Gastrocnemius medialis (tissue), 4 donors: Measurements from ENCODE around the gene TMEM243.

Experiments
- POLR2A ChIP-seq, 2 donors: fragments of 450-650 bp; IDR thresholded peaks; one replicate each; pipeline ENCODE4 v1.6.1; 2017; ENCODE audit warnings: antibody characterized with exemption in 2 of 2, mild to moderate bottlenecking in 2 of 2, moderate library complexity in 2 of 2
- TF ChIP-seq, protein P1 (sequence below), 5 experiments: fragments of 450-650 bp in 3 of 5; fragments of 200-600 bp in 2 of 5; sonication (generic) in 2 of 5; IDR thresholded peaks in 4 of 5; conservative IDR thresholded peaks in 1 of 5; 1 replicate in 4 of 5; 2 replicates in 1 of 5; pipeline ENCODE4 v1.5.1; 2016 to 2019; ENCODE audit warnings: antibody characterized with exemption in 5 of 5, mild to moderate bottlenecking in 3 of 5, moderate library complexity in 3 of 5

DNA sequence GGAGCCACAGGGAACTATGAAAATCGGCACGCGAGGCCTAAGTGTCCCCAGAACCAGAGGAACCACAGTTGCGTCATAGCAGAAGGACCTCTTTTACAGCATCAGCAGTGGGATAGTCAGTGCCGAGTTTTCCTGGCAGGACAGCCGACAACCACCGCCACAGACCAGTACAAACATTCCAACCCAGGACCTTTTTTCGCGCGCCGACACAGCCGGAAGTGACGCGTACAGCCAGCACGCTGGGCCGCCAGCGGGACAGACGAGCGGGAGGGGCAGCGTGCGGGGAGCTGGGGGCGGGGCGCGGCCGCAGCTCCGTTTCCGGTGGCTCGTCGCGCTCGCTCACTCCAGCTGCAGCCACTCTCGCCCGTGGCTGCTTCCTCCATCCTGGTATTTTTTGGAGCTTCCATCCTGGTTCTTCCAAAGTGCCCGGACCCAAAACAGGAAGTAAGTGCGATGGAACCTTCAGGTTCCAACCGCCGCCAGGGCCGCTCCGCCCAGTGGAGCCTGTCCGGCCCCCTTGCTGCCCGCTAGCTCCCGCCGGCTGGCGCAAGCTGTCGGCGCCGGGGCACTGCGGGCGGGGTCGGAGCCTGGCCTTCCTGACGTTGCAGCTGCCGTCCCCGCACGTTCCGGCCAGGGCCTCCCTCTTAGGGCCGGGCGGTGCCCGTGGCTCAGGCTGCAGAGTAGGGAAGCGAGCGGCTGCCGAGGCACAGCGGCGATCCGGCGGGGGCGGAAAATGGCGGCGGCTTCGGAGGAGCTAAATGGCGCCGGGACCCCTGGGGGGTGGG is 67.2 kb downstream of the TMEM243 start, which contains the start of gene DMTF1:
- peak; percentile 84 to 88 for TF ChIP-seq POLR2A (IDR thresholded peaks at IDR 0.05)
- TF ChIP-seq, protein P1, sequence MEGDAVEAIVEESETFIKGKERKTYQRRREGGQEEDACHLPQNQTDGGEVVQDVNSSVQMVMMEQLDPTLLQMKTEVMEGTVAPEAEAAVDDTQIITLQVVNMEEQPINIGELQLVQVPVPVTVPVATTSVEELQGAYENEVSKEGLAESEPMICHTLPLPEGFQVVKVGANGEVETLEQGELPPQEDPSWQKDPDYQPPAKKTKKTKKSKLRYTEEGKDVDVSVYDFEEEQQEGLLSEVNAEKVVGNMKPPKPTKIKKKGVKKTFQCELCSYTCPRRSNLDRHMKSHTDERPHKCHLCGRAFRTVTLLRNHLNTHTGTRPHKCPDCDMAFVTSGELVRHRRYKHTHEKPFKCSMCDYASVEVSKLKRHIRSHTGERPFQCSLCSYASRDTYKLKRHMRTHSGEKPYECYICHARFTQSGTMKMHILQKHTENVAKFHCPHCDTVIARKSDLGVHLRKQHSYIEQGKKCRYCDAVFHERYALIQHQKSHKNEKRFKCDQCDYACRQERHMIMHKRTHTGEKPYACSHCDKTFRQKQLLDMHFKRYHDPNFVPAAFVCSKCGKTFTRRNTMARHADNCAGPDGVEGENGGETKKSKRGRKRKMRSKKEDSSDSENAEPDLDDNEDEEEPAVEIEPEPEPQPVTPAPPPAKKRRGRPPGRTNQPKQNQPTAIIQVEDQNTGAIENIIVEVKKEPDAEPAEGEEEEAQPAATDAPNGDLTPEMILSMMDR (IDR thresholded peaks at IDR 0.05 in 4 of 5, conservative IDR thresholded peaks at IDR 0.05 in 1 of 5): peak in 1 of 5 experiments; percentile 13
